Medulla oblongata (tissue), 1 donor: Measurements from ENCODE around the gene BOK.
"Not testable (repeated sequence)": the region's sequence is repeated elsewhere in the genome, so short reads cannot be mapped to it uniquely, and the experiment has no call there.

ENCODE experiments used
- DNase-seq: peaks from one replicate; pipeline ENCODE4 v3.0.0-alpha.2; 2015; ENCODE audit errors: extremely low spot score

Gene BOK

DNA sequence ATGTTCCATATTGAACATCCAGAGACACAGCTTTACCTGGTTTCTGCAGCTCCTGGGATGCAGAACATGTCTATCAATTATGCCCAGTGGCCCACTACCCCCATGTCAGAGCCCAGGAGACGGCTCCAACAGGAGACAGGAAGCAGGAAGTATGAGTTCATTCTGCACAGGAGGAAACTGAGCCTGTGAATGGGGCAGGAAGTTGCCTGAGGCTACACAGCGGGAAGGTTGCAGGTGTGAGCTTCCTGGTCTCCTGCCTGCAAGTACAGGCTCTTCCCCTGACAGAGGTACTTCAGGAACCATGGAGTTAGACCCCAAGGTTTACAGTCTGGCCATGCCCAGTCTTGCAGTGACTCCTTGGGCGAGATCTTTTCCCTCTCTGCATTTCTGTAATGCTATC, 2.8 kb upstream of the BOK start:
- DNase-seq: no peak

DNA sequence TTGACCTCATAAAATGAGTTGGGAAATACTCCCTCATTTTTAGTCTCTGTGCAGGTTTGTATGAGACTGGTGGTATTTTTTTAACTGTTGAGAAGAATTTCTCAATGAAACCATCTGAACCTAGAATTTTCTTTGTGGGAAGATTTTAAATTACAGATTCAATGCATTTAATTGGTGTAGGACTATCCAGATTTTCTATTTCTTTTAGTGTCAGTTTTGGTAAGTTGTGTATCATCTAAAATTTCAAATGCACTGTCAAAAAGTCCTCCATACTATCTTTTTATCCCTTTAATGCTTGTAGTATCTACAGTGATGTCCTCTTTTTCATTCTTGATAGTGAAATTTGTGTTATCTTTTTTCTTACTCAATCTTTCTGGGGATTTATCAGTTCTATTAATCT, 1.8 kb upstream of the BOK start:
- no peak for DNase-seq

DNA sequence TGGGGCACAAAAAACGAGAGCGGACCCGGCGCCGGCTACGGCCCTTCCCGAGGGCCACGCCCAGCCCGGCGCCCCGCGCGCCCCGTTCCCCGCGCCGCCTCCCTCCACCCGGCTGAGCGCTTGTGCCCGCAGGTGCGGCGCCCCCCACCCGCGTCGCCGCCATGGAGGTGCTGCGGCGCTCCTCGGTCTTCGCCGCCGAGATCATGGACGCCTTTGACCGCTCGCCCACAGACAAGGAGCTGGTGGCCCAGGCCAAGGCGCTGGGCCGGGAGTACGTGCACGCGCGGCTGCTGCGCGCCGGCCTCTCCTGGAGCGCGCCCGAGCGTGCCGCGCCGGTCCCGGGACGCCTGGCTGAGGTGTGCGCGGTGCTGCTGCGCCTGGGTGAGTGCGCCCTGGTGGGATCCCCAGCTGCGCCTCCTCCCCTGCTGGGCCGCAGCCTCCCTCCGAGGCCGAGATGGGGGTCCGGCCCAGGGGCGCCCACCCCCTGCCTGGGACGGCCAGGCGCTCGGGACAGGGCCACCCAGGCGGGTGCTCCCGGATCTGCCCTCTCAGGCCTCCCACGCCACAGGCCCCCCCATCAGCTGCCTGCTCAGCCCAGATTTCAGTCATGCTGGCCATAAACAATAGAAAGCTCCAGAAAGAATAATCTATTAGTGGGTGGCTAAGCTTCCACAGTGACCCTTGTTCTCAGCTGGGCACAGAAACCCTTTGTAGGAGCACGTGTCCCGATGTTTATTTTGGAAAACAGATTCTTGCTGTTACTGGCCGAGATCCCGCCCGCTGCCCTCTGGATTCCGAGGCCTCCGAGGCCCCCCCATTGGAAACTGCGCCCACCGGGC, 997 bp downstream of the BOK start:
- peak; percentile 91 for DNase-seq

DNA sequence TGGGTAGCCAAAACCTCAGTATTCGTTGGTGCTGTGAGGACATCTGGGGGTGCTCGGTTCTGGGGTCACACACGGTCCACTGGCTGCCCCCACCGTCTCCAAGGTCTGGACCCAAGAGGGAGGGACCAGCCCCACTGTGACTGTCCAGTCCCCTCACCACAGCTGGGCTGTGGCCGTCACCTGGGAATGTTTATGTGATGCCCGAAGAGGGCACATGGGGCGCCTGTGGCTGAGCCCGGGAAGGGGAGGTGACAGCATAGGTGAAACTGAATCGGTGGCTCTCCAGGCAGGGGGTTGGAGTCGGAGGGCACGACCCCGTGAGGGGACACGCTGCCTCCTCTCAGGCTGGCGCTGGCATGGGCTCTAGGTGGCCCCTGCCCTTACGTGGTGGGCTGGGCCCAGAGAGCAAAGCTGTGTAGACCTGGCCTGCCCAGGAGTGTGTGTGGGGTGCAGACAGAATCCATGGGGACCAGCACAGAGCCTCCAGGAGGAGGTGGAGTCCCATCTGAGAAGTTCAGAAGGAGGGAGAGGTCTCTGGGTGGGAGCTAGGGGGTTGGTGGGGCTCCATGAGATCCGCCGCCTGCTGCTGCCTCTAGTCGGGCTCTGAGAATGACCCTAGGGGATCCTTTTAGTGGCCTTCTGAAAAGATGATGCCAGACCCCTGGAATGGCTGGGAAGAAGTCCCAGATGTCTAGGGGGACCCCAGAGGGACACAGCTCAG, 1.8 kb downstream of the BOK start:
- DNase-seq: no peak

DNA sequence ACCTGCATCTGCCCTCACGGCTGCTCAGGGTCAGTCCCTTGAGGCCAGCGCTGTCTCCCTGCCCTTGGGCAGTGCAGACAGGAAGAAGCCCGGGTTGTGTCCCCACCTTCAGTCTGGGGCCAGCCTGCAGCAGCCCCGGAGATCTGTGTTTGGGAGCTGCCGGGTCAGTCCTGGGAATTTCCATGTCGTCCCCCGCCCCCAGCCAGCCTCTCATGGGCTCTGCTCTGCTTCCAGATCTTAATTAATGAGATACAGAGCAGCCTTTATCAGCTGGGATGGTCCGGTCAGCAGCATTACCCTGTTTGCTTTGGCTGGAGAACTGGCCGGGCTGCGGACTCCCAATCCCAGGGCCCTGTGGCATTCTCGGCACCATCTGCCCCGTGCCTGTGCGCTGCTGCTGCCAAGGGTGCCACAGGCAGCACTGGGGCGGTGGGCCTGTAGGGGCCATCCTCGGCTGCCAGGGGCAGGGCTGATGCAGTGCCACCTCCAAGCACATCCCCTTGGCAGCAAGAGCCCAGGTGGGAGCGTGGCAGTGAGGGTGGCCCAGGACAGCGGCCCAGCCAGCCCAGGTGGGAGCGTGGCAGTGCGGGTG, 2.4 kb downstream of the BOK start:
- no peak for DNase-seq

DNA sequence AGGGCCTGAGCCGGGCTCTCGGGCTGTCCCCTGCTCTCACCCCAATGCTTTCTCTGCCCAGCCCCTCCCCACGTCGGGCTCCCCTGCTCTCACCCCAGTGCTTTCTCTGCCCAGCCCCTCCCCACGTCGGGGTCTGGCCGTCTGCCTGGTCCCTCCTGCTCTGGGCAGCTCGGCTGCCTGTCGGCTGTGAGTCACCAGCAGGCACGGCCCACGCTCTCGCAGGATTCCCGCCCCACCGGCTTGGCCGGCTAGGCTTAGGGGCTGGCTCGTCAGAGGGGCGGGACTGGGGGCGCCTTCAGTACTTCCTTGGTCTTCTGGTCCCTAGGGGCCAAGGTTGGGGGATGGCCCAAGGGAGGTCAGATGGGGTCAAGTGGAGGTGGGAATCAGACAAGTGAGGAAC, 3.3 kb downstream of the BOK start:
- peak; percentile 66 for DNase-seq

DNA sequence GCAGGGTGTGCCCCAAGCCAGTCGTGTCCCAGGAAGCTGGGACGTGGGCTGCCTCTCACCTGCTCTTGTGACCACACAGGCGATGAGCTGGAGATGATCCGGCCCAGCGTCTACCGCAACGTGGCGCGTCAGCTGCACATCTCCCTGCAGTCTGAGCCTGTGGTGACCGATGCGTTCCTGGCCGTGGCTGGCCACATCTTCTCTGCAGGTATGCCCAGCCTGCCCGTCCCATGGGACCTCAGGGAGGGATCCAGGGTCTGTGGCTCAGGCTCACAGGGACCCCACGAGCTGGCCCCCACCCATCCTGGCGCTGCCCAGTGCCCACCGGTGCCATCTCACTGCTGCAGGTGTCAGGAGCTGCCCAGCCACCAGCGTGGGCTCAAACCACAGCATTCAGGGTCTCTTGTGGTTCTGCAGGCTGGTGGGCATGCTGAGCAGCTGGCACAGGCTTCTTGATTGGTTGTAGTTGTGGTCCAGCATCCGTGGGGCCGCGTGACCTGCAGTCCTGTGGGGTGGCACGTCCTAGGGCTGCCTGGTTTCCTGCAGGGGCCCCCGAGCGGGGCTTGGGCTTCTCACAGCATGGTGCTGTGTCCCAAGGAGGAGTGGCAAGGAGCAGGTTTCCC, 3.8 kb downstream of the BOK start:
- DNase-seq: no peak

DNA sequence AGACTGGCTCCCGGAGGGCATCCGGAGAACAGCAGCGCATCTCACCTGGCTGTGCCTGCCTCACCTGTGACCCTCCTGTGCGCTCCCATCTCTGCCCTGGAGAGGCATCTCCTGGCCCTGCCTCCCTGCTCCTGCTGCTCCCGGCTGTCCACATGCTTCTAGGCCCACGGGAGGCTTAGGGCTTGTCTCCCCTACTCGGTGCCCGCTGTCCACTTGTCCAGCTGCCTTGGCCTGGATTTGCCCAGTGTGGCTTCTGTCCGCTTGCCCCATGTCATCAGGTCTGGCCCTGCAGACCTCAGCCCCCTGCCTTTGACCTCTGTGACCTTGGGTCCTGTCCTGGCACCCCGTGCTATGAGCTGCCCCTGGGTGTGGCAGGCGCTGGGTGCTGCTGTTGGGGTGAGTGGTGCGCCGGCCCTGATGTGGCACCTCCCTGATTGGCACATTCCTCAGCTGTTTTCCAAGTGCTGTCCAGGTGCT, 4.5 kb downstream of the BOK start:
- DNase-seq: no peak

DNA sequence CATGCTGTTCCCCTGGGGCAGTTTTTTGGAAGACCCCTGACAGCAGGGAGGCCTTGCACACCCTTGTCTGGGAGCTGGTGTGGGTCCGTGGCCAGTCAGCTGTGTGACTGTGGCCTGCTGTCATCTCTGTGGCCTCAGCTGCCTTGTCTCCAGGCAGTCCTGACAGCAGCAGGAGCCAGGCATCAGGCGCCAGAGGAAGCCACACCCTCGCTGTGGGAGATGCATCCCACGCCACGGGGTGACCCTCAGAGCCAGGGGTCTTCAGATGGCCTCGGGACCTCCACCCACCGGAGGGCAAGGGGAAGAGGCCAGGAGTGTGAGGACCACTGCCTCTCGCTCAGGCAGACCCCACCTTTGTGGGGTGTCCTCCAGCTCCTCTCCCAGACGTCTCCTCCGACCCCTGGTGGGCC, 5.0 kb downstream of the BOK start:
- DNase-seq: no peak

DNA sequence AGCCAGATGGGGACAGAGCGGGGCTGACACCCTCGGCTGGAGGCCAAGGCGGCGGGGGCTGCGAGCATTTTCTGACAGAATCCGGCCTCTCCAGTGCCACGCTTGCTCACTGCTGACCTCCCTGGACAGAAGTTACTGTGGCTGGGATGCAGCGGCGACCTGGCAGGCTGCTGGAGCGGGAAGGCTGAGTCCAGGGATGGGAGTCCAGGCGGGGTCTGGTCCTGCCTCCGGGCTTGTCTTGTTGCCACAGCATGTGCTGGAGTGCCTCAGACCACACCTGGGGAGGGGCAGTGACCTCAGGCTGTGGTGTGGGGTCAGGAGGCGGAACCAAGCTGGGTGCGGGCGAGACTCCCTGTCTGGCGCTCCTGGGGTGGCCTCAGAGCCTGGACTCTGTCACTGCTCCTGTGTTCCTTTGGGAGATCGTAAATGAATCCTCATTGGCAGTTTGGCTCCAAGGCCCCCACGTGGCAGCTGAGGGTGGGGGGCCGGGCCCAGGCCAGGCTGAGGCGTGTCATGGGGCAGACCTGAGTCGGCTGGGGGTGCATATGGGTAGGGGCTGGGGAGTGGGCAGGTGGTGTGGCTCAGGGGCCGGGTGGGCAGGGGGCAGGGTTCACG, 5.5 kb downstream of the BOK start:
- no peak for DNase-seq

DNA sequence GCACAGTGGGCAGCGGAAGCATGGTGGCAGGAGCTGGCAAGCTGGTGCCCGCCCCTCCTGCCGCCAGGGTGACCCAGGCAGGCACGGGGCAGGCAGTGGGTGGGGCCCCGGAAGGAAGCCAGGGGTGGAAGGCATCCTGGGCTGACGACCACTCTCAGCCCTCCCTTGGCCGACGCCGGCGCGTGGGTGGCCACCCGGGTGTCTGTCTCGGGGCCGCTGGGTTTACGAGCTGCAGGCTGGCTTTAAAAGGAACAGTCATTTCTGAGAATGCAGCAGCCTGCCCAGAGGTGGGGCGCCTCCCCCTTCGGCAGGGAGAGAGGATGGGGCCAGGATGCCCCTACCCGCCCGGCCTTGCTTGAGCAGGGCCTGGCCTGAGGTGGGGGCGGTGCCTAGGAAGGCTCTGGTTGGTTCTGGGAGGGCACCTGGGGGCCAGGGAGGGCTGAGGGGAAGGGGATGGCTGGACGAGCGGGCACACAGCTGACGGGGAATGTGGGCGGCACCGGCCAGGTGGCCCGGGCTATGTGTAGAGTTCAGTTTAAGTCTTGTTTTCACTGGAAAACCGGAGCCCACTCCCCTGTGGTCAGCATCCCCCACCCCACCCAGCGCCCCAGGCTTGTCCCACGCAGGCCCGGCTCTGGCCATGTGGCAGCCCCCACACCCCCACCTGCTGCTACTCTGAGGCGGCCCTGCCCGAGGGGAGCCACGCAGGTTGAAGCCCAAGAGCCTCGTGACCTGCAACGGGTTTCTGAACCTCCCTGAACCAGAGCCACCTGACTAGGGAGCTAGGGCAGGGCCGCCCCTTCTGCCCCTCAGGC, 6.3 kb downstream of the BOK start:
- no peak for DNase-seq

DNA sequence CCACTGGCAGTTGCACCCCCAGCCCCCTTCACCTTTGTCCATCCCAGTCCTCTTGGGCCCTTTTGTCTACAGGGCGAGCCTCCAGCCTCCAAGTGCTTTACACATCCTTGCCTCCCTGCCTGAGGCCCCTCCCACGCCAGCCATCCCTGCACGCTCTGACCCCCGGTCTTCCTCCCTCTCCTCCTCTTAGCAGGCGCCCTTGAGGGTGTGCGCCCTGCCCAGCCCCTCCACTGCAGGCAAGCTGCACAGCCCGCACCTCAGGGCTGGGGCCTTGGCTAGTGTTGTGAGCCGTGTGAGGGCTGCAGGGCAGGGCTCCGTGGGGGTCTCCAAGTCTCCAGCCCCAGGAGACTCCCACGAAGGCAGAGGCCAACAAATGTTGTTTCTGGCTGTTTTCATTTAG, 6.9 kb downstream of the BOK start:
- no peak for DNase-seq

DNA sequence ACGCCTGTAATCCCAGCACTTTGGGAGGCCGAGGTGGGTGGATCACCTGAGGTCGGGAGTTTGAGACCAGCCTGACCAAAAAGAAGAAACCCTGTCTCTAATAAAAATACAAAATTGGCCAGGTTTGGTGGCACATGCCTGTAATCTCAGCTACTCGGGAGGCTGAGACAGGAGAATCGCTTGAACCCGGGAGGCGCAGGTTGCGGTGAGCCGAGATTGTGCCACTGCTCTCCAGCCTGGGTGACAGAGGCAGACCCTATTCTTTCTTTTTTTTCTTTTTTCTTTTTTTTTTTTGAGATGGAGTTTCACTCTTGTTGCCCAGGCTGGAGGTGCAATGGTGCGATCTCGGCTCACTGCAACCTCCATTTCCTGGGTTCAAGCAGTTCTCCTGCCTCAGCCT, 7.5 kb downstream of the BOK start:
- DNase-seq: not testable (repeated sequence)

DNA sequence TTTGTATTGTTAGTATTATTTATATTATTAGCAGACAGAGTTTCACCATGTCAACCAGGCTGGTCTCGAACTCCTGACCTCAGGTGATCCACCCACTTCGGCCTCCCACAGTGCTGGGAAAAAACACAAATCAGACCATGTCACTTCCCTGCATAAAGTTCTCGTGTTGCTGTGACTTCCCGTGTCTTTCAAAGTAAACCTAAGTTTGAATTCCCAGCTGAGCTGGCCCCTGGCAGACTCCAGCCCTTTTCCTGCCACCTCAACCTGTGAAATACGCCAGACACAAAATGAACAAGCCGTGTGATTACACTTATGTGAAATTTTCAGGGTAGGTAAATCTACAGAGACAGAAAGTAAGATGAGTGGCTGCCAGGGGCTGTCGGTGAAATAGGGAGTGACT, 7.9 kb downstream of the BOK start:
- DNase-seq: no peak

DNA sequence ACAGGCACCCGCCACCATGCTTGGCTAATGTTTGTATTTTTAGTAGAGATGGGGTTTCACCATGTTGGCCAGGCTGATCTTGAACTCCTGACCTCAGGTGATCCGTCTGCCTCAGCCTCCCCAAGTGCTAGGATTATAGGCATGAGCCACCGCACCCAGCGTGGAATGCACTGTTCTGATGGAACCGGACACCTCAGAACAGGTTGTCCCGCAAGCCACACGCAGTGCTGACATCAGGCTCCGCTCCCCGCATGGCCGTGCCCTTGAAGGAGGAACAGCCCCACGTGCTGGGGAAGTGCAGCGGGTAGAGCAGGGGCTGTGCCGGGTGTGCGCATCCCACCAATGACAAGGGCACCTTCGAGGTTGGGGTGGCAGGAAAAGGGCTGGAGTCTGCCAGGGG, 8.7 kb downstream of the BOK start:
- not testable (repeated sequence) for DNase-seq

DNA sequence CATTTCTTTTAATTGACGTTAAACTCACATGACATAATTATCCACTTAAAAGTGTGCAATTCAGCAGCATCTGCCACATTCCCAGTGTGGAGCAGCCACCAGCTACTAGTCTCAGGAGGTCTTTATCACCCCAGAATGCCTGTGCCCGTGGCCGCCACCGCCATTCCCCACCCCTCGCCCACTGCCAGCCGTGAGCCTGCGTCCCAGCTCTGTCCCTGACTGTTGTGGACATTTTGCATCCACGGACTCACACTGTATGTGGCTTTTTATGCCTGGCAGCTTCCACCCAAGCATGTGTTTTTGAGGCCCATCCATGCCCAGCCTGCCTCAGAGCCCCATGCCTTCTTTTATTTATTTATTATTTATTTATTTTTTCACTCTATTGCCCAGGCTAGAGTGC, 9.2 kb downstream of the BOK start:
- DNase-seq: no peak

DNA sequence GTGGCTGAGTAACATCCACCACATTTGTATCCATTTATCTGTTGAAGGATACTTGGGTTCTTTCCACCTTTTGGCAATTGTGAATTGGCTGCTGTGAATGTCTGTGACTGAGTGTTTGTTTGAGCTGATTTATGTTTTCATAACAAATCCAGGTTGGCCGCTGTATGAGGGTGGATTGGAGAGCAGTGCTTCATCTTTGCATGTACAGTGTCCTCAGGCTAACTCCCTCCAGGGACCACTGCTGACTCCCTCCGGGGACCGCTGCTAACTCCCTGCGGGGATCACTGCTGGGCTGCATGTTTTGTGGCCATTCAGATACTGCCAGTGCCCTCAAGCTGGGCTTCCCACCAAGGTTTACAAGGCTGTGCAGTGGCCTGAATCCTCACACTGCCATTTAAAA, 10.2 kb downstream of the BOK start:
- DNase-seq: no peak

DNA sequence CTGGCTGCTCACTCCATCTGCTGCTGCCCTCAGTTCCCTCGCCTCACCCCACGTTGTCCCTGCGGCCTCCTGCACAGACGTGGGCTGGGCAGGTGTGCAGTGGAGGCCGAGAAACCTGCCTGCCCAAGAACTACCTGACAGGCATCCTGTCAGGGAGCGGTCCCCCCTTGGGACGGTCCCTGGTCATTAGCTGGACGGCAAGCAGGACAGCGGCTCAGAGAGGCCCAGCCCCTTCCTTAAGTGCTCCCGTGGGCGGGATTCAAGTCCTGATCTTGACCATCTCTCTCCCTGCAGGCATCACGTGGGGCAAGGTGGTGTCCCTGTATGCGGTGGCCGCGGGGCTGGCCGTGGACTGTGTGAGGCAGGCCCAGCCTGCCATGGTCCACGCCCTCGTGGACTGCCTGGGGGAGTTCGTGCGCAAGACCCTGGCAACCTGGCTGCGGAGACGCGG, 11.3 kb downstream of the BOK start:
- DNase-seq: no peak

DNA sequence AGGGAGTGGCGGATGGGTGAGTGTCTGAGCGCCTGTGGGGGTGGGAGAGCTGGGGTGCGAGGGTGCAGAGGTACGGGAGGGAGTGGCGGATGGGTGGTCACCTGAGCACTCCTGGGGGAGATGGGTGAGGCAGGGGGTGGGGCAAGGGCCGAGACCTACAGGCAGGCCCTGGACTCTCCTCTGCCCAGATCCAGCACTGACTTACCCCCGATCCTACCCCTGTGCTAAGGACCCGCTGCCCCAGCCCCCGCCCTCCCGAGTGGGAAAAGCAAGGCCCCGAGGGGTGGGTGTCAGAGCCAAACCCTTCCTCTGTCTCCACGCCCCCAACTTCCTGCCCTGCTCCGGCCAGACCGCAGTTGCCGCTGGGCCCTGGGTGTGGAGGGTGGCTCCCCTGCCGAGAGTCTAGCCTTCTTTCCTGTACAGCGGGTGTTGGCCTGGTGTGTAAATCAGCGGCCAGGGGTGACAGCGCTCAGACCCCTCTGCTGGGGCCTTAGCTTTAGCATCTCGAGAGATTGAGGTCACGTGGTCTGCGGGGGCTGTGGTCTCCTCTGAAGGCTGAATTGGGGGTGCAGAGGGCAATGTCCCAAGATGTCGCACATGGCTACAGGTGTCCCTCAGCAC, 12.5 kb downstream of the BOK start:
- no peak for DNase-seq

DNA sequence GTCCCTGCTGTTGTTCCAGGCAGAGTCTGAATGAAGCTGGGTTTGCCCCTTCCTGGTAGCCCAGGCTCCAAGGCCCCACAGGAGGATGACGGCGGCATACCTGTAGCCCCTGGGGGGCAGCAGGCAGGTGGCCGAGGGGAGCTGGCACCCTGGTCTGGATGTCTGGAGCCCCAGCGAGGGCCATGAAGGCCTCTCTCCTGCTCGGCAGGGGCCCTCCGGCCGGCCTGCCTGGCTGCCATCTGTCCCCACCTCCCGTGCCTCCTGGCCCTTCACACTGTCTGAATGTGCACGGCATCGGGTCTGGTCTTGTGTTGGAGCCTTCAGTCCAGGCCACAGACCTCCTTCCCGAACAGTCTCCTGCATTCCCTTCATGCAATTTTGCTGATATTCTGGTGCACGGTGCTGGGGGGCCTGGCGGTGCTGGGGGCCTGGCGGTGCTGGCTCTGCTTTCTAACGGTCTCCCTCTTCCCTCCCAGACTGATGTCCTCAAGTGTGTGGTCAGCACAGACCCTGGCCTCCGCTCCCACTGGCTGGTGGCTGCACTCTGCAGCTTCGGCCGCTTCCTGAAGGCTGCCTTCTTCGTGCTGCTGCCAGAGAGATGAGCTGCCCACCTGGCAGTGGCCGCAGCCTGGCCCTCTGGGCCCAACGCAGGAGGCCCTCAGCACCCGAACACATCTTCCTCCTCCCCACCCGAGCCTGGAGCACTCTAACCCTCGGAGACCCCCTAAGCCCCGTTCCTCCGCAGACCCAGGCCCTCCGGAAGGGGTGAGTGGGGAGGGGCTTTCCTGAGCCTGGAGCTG, 13.5 kb downstream of the BOK start:
- no peak for DNase-seq
